Eye (tissue), 1 donor: ENCODE measurements around the gene FBP2.
A peak's percentile ranks its signal among the peaks of the same experiment; 100 is the strongest.
"Not testable (repeated sequence)": the region's sequence is repeated elsewhere in the genome, so short reads cannot be mapped to it uniquely, and the experiment has no call there.

Experiments used
- DNase-seq: peaks from one replicate; pipeline ENCODE4 v3.0.0-alpha.2; 2015

The FBP2 gene

GRCh38 chr9:94606646-94607422, 13.2 kb upstream of the FBP2 start:
- no peak for DNase-seq

DNA sequence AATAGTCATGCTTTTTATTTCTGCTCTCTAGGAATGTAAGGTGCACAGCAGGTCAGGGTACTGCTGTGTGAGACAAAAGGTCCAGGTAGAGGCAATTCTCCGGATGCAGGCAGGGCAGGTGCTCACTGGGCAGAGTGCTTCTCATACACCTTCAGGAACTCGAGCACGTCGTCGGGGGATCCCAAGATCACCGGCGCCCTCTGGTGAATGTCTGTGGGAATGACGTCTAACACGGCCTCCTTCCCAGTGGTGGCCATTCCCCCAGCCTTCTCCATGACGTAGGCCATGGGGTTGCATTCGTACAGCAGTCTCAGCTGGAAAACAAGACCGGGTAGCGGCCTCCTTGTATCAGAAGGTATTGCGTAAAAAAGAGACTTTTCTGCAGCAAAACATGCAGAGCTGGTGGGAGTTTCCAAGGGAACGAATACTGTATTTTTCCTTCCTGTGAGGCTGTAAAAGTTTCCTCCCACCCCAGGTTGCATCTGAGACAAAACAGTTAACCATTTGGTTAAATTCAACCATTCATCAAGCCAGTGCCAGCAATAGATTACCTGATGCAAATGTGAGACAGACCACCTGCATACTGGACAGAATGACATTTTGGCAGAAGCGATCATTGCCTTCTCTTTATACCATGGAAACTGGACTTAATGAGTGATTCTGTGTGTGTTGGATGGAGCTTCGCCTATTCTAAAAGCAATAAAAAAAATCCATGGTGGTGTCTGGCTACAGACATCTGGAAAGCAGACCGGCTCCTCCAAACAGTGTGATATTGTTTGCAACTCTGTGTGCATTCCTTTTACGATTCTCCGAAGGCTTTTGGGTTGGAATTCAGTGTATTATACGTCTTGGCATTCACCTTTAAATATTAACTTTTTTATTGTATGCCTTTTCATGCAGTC, 9.9 kb upstream of the FBP2 start:
- DNase-seq: peak; percentile 90

DNA sequence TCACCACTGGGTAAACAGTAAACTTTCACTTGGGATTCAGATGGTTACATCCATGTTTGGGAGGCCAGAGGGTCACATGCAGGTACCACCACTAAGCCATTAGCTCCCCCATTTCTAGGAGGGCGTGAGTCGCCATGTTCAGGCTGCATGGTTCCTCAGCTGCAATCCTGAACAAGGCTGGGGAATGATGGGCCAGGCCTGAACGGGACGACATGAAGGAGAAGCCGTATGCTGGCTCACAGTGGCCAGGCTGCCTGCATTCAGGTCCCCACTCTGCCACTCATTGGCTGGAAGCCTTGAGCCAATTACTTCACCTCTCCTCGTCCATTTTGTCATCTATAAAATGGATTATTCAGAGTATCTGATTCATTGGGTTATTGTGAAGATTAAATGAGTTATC, 9.0 kb upstream of the FBP2 start:
- no peak for DNase-seq

DNA sequence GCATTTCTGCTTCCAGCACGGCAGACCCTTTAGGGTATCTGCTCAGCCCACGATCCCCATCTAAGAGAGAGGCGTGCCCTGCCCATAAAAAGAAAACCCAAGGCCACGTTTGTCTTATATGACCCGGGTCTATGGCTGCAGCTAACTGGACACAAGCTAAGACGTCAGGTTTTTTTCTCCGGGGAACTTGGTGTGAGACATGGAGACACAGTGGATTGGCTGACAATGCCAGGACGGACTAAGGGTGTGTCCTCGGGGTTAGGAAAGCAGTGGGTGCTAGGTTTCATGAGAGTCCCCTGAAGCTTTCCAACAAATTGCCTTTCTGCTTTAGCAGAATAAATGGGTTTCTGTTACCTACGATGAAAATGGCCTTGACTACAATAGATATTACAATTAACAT, 7.1 kb upstream of the FBP2 start:
- DNase-seq: no peak

- no peak for DNase-seq
These were observed 6.6 kb upstream of the FBP2 start for GRCh38 chr9:94600258-94600657.

DNA sequence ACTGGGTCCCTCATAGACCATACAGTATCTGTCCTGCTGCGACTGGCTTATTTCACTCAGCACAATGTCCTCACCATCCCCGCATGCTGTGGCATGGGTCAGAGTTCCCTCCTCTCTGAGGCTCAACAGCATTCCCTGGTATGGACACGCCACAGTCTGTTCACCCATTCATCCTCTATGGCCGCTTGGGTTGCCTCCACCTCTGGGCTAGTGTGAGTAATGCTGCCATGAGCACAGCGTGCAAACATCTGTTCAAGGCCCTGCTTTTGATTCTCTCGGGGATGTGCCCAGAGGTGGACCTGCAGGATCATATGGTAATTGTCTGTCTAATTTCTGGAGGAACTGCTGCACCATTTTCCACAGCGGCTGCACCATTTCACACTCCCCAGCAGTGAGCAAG, 5.5 kb upstream of the FBP2 start:
- DNase-seq: no peak

GRCh38 chr9:94592683-94593082, 941 bp downstream of the FBP2 start:
- DNase-seq: not testable (repeated sequence)

DNA sequence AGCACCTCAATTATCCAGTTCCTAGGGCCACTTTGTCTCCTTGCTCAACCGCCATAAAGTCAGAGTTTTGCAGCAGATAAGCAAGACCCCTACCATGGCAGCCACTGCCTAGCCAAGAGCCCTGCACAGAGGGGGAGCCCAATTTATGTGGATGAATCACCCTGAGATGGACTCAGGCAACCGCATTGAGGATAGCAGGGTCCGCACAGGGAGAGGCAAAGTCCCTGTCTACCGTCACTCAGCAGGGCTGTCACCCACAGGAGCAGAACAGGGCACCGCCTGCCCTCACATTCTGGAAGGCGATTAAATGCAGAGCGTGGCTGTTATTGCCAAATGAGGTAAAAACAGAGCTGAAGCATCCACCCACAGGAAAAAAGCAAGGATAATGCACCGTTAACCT, 1.7 kb downstream of the FBP2 start:
- no peak for DNase-seq

DNA sequence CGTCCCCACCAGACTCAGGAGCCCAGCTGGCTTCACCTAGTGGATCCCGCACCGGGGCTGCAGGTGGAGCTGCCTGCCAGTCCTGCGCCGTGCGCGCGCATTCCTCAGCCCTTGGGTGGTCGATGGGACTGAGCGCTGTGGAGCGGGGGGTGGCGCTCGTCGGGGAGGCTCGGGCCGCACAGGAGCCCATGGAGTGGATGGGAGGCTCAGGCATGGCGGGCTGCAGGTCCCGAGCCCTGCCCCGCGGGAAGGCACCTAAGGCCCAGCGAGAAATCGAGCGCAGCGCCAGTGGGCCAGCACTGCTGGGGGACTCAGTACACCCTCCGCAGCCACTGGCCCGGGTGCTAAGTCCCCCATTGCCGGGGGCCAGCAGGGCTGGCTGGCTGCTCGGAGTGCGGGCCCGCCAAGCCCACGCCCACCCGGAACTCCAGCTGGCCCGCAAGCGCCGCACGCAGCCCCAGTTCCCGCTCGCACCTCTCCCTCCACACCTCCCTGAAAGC, 2.5 kb downstream of the FBP2 start:
- DNase-seq: not testable (repeated sequence)

DNA sequence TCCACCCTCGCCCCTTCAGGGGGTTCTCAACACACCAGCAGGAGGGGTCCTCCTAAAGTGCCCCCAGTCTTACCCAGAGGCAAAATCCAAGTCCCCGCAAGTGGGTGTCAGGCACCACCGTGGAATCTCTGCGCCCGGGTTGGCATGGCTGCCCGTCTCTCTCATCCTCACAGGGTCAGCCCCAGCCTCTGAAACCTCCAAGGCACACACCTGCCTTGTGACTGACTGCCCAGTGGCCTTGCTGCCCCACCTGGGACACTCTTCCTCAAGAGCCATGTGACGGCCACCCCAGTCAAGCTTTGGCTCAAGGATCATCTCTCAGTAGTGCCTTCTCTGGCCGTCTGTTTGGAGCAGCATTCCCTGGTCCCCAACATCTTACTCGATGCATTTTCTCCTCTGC, 4.9 kb downstream of the FBP2 start:
- no peak for DNase-seq

DNA sequence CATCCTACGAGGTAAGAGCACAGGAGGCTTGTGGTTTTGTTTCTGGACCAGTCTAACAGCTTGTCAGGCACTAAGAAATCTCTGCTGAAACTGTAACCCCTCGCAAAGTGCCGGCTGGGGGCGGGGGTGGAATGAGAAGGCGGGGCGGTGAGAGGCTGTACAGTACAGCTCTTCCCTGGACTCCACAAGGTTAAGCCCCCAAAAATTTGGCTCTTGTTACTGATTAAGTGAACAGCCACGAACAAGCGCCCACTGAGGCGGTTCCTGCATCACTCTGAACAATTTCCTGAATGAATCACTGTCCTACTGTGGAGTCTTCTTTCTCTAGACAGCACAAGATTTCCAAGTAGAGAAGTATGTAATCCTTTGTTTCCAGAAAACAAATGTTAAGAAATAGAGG, 6.8 kb downstream of the FBP2 start:
- no peak for DNase-seq

DNA sequence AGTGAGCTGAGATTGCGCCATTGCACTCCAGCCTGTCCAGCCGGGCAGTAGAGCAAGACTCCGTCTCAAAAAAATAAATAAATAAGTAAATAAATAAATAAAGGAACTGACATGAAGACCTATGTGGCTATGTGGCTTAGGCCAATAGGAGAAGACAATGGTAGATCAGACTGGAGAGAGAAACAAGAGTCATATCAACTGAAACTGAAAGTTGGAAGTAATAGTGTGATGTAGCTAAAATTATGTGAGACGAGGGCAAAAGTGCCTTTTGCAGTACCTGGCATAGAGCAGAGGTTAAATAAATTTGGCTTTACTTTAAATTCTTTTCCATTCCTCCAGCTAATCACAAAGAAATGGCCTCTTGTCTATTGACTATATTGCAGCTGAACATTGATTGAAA, 7.3 kb downstream of the FBP2 start:
- DNase-seq: no peak

GRCh38 chr9:94584555-94584954, 9.1 kb downstream of the FBP2 start:
- no peak for DNase-seq

DNA sequence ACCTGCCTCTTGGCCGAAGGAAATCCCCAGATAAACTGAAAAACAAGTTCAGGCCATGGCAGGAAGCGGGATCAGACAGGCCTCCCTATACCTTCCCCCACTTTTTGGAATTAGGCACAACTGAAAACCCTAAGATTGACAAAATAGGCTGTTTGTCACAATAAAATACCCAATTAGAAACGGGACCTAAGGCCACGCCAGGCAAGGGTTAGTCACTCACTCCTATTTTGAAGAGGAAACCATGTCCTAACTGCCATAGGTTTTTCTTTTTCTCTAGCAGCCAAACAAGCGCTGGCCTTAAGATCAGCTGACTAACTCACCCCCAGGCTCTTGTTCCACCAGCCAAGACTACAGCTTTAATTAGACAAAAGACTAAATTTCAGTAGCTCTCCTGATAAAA, 11.9 kb downstream of the FBP2 start:
- no peak for DNase-seq

DNA sequence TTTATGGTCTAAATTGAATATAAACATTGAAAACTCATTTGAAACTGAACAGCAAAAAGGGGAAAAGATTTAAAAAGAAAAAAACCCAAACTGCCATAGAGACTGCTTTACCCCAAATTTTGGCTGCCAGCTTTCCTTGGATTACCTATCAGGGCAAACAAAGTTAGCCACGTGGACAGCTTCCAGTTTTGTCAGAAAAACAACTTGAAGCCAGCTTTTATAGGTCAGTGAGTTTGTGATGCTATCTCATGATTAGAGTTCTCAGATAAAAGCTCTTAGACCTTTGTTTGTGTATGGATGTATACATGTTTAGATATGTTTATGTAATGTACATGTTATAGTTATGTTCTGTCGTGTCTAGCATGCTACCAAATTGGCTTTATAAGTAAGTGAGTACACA, 16.1 kb downstream of the FBP2 start:
- no peak for DNase-seq

DNA sequence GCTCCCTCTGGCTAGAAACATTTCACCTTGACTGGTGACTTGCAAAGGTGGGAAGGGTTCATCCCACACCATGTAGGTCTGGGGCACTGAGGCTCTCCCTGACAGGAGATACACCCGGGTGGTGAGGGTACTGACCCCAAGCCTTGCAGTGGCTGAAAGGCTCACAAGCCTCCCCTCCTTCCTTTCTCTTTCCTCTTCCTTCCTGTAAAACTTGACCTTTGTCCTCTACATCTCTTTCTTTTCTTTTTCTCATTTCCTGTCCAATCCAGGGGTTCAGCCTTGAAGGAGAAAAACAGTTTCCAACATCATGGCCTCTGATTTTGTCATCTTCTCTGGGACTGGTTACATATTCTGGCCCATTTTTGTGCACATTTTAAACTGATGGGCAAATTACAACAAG, 16.6 kb downstream of the FBP2 start:
- no peak for DNase-seq

- DNase-seq: no peak
These were observed 17.5 kb downstream of the FBP2 start for GRCh38 chr9:94576131-94576530.

DNA sequence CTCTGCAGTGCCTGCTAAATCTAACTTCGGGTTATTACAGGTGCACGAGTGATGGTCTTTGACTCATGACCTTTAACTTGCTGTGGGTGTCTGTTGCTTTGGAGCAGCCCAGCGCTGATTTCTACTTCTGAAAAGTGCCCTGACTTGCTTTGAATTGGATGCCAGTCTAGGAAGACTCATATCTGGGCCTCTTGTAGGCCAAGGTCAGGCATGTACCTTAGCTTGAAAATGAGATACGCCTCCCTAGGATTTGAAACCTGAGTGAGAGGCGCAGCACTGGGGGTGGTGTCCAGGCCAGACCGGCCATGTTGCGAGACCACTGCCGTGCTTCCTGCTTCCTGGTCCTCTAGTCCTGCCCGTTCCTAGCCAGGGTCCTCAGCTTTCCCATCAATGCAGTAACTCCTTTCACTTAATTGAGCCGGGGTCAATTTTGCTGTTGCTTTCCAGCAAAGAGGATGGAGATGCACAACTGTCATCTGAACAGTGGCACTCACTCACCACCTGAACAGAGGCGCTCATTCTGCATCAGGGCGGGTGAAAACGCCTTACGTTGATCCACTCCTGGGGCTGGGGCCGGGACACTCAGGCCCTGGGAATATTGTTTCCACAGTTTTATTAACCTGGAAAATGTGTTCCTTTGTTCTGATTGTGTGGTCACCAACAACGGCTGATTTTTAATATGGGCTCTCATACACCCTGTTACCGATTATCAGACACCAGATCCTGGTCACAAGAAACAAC, 24.5 kb downstream of the FBP2 start:
- DNase-seq: no peak

GRCh38 chr9:94568250-94568889, 25.3 kb downstream of the FBP2 start:
- no peak for DNase-seq

- no peak for DNase-seq
These were observed 26.4 kb downstream of the FBP2 start for GRCh38 chr9:94567271-94567670.

DNA sequence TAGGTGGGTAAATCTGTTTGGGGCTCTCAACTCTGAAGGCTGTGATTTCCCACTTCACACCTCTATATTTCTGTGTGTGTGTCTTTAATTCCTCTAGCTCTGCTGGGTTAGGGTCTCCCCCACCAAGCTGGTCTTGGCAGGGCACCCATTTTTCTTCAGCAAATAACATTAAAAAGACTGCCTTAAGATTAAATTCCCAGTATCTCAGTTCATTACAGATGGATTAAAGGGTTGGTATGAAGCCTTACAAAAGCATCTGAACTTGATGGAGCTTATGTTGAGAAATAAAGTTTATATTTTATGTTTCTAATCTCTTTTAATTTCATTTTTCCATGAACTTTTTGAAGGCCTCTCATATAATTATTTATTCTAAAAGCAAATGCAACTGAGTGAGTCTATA, 27.1 kb downstream of the FBP2 start:
- no peak for DNase-seq

DNA sequence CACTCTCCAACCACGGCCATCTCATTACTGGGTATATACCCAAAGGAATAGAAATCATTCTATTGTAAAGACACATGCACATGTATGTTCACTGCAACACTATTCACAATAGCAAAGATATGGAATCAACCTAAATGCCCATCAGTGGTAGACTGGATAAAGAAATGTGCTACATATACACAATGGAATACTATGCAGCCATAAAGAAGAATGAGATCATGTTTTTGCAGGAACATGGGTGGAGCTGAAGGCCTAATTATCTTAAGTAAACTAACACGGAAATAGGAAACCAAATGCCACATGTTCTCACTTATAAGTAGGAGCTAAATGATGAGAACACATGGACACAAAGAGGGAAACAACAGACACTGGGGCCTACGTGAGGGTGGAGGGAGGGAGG, 29.3 kb downstream of the FBP2 start:
- not testable (repeated sequence) for DNase-seq

DNA sequence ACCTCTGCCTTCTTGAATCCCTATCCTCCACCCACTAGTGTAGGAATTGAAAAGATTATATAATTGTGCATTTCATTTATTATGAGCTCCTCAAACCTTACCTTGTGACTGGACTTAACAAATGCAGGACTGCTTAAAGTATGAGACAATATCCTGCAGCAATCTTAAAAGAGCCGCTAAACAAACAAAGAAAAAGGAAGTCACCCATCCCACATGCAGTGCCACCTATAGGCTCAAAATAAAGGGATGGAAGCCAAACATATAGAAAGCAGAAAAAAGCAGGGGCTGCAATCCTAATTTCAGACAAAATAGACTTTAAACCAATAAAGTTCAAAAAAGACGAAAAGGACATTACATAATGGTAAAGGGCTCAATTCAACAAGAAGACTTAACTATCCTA, 30.1 kb downstream of the FBP2 start:
- no peak for DNase-seq
